ENCODE measurements around the gene AASS. TPM values are rescaled to one million over a fixed set of nuclear protein-coding genes. Genes with fewer than 3 reads are reported as not detected.

Gene AASS
- total and polyA plus RNA-seq, 12 donors = 7.7 to 27.8 (median 20.2) TPM

DNA sequence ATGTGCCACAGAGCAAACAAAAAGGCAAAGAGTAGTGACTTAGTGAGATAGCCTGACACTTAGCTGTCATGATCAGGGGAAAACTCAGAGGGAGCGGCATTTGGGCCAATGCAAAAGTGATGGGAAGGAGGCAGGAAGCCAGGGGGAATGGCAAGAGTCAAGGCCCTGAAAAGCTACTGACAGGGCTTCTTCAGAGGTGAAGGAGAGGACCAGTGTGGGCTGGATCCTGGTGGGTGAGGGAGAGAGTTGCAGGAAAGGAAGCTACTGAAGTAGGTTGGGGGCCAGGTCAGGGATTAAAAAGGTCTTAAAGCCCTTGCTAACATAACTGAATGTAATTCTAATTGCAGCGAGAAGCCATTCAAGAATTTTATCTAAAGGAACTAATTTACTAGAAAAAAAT, 117.0 kb downstream of the AASS start:
- WGBS, 4 donors = 88 to 92% (median 91%) methylated on average over 2 of the region's 2 CpGs
- H3K36me3 ChIP-seq (replicated peaks in 1 of 2) = no peaks in the 10 kb centered on the region
- H3K27me3 ChIP-seq = no peaks in the 10 kb centered on the region
- no peaks in the 10 kb centered on the region for H3K9me3 ChIP-seq (replicated peaks in 1 of 3)
- TF ChIP-seq, protein P1, sequence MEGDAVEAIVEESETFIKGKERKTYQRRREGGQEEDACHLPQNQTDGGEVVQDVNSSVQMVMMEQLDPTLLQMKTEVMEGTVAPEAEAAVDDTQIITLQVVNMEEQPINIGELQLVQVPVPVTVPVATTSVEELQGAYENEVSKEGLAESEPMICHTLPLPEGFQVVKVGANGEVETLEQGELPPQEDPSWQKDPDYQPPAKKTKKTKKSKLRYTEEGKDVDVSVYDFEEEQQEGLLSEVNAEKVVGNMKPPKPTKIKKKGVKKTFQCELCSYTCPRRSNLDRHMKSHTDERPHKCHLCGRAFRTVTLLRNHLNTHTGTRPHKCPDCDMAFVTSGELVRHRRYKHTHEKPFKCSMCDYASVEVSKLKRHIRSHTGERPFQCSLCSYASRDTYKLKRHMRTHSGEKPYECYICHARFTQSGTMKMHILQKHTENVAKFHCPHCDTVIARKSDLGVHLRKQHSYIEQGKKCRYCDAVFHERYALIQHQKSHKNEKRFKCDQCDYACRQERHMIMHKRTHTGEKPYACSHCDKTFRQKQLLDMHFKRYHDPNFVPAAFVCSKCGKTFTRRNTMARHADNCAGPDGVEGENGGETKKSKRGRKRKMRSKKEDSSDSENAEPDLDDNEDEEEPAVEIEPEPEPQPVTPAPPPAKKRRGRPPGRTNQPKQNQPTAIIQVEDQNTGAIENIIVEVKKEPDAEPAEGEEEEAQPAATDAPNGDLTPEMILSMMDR (IDR thresholded peaks at IDR 0.05) = no peak
- no peak for TF ChIP-seq POLR2A (IDR thresholded peaks at IDR 0.05)
- no peak overlapping the region for H3K27ac ChIP-seq
- no peak overlapping the region for H3K4me3 ChIP-seq
- intact Hi-C loops (cut with DNase I) = no loop called here
- H3K4me1 ChIP-seq (replicated peaks in 1 of 2) = no peaks in the 10 kb centered on the region
- DNase-seq = no peak

Small RNAs within 50 kb of the gene (small RNA-seq; reads per million reads assigned to genes)
- 0 reads per million in 2 donors for gene RNU7-154P

Other genes with a start within 250 kb of the AASS start
- under 1 TPM in 1 of 9 donors, not detected in 8; 0.14 TPM for gene FEZF1, start 160.5 kb upstream of the AASS start, total RNA-seq
- not detected for gene FEZF1, start 160.5 kb upstream of the AASS start, polyA plus RNA-seq

Data from adrenal gland (tissue), 12 donors.